WTC11 (cell line): ENCODE results near the gene PRAME.

ENCODE experiments used
- ATF3 ChIP-seq: sonication (generic); formaldehyde crosslinking; conservative IDR thresholded peaks from 2 replicates; pipeline ENCODE4 v1.8.1; 2022; ENCODE audit warnings: mild to moderate bottlenecking, missing genetic modification reagents
- FOXJ3 ChIP-seq: sonication (generic); formaldehyde crosslinking; IDR thresholded peaks from 2 replicates; pipeline ENCODE4 v1.9.0; 2021; ENCODE audit warnings: missing genetic modification reagents, mild to moderate bottlenecking, borderline replicate concordance
- KAT7 ChIP-seq: sonication (generic); formaldehyde crosslinking; IDR thresholded peaks from 2 replicates; pipeline ENCODE4 v1.8.1; 2023; ENCODE audit warnings: missing genetic modification reagents, mild to moderate bottlenecking, borderline replicate concordance
- TCF7 ChIP-seq: sonication (generic); formaldehyde crosslinking; IDR thresholded peaks from 2 replicates; pipeline ENCODE4 v1.8.0; 2022; ENCODE audit warnings: mild to moderate bottlenecking, low read depth, missing genetic modification reagents, moderate library complexity
- ZNF138 ChIP-seq: sonication (generic); formaldehyde crosslinking; conservative IDR thresholded peaks from 2 replicates; pipeline ENCODE4 v1.8.1; 2022; ENCODE audit warnings: mild to moderate bottlenecking, moderate library complexity, missing genetic modification reagents
- TF ChIP-seq, protein P1 (sequence below): fragments of 200-600 bp; IDR thresholded peaks from 2 replicates; pipeline ENCODE4 v1.8.0; 2022; ENCODE audit warnings: antibody characterized with exemption
- TF ChIP-seq, protein P2 (sequence below): sonication (generic); formaldehyde crosslinking; IDR thresholded peaks from 2 replicates; pipeline ENCODE4 v1.8.0; 2022; ENCODE audit warnings: mild to moderate bottlenecking, missing genetic modification reagents

DNA sequence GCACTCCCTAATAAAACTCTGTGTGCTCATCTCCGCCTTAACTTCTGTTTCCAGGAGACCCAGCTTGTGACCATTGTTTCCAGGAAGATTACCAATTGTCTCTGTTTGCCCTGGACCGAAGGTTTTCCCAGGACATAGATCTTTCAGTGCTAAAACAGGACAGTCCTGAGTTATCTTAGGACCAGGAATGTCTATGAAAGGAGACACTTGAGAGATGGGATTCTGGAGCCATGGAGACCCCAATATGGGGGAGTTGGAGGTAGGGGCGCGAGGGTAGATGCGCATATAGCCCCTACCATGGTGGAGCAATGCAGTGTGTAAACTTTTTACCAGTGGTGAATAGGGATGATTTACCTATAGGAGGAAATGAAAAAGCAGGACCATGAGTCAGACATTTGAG is 10.2 kb upstream of the PRAME start:
- TF ChIP-seq ZNF138 (CRISPR knock-in tag) = no peak
- TF ChIP-seq, protein P1, sequence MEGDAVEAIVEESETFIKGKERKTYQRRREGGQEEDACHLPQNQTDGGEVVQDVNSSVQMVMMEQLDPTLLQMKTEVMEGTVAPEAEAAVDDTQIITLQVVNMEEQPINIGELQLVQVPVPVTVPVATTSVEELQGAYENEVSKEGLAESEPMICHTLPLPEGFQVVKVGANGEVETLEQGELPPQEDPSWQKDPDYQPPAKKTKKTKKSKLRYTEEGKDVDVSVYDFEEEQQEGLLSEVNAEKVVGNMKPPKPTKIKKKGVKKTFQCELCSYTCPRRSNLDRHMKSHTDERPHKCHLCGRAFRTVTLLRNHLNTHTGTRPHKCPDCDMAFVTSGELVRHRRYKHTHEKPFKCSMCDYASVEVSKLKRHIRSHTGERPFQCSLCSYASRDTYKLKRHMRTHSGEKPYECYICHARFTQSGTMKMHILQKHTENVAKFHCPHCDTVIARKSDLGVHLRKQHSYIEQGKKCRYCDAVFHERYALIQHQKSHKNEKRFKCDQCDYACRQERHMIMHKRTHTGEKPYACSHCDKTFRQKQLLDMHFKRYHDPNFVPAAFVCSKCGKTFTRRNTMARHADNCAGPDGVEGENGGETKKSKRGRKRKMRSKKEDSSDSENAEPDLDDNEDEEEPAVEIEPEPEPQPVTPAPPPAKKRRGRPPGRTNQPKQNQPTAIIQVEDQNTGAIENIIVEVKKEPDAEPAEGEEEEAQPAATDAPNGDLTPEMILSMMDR = no peak
- no peak for TF ChIP-seq KAT7 (CRISPR knock-in tag)
- TF ChIP-seq FOXJ3 (CRISPR knock-in tag) = no peak
- no peak for TF ChIP-seq TCF7 (CRISPR knock-in tag)
- TF ChIP-seq ATF3 (CRISPR knock-in tag) = no peak
- TF ChIP-seq, protein P2, sequence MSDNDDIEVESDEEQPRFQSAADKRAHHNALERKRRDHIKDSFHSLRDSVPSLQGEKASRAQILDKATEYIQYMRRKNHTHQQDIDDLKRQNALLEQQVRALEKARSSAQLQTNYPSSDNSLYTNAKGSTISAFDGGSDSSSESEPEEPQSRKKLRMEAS (CRISPR knock-in tag) = no peak
